Activated naive CD8-positive, alpha-beta T cell treated with anti-CD3 and anti-CD28 coated beads, Interleukin-2, amount 10 ng/mL, durations not matched to agents 7 days and 5 days (primary cell): ENCODE results near the gene CD80. TPM values are rescaled to one million over a fixed set of nuclear protein-coding genes. Genes with fewer than 3 reads are reported as not detected.

Experiments used
- ATAC-seq: fragments of 150-1000 bp; cut with Tn5 transposase; one replicate; pipeline ENCODE4 v1.10.0; 2021; ENCODE audit warnings: low read depth, moderate library complexity
- POLR2A ChIA-PET: fragments of 350-600 bp; sonication (Branson Sonifier 250); formaldehyde crosslinking; loops from one replicate; lab custom pipeline; 2021; ENCODE audit warnings: antibody characterized with exemption; lab: Charles Lee
- DNase-seq: peaks from one replicate; pipeline ENCODE4 v3.0.0; 2021
- H3K27ac Mint-ChIP-seq: one replicate; pipeline ENCODE4 v1.8.0; 2022; ENCODE audit warnings: mild to moderate bottlenecking, mixed read lengths
- H3K27me3 Mint-ChIP-seq: one replicate; pipeline ENCODE4 v1.8.0; 2022; ENCODE audit warnings: mild to moderate bottlenecking, moderate library complexity, mixed read lengths
- H3K36me3 Mint-ChIP-seq: one replicate; pipeline ENCODE4 v1.8.0; 2021; ENCODE audit warnings: mild to moderate bottlenecking, mixed read lengths
- H3K4me1 Mint-ChIP-seq: one replicate; pipeline ENCODE4 v1.8.0; 2021; ENCODE audit warnings: mixed read lengths
- H3K4me3 Mint-ChIP-seq: one replicate; pipeline ENCODE4 v1.8.0; 2022; ENCODE audit warnings: mild to moderate bottlenecking, moderate library complexity, mixed read lengths
- H3K9me3 Mint-ChIP-seq: one replicate; pipeline ENCODE4 v1.8.0; 2021; ENCODE audit warnings: mixed read lengths
- total RNA-seq, 2 experiments: library from RNA; stranded (reverse); gene quantifications; one replicate each; pipeline ENCODE4 v1.2.3, GENCODE V29; 2021

Gene CD80
- total RNA-seq, 2 experiments from 2014 or later = 11.6 to 15.2 TPM

GRCh38 chr3:119497820-119498185 lies 61.6 kb downstream of the CD80 start:
- Mint-ChIP-seq H3K4me1 (peaks cover 17% of the 10 kb centered on the region), H3K36me3 (peaks cover 19% of the 10 kb centered on the region), H3K27me3 (no peaks in the 10 kb centered on the region), H3K4me3 (peak overlapping the region; percentile 99), H3K27ac (peak overlapping the region; percentile 99), H3K9me3 (no peaks in the 10 kb centered on the region)
- DNase-seq = no peak
- POLR2A ChIA-PET = interaction anchor here (0.6 to 5.3 kb wide), 15 partner anchors 10 to 596 kb away, joined by 3 to 56 read pairs (median 5); partner anchors contain the start of genes ARHGAP31, CD80, COX17 and POGLUT1
- no peak for ATAC-seq

GRCh38 chr3:119494597-119494996 lies 64.8 kb downstream of the CD80 start:
- H3K27ac Mint-ChIP-seq = no peak overlapping the region
- POLR2A ChIA-PET = interaction anchor here (1.7 kb wide), 1 partner anchor 31 kb away, joined by 4 read pairs; the partner anchor contains the start of gene TMEM39A
- no peak for ATAC-seq
- no peaks in the 10 kb centered on the region for H3K9me3 Mint-ChIP-seq
- no peaks in the 10 kb centered on the region for H3K27me3 Mint-ChIP-seq
- H3K4me1 Mint-ChIP-seq = peaks cover 5% of the 10 kb centered on the region
- DNase-seq = no peak
- H3K36me3 Mint-ChIP-seq = peaks cover 31% of the 10 kb centered on the region
- no peak overlapping the region for H3K4me3 Mint-ChIP-seq

- peaks cover 5% of the 10 kb centered on the region for H3K4me1 Mint-ChIP-seq
- POLR2A ChIA-PET = no interaction called here
- H3K36me3 Mint-ChIP-seq = peaks cover 29% of the 10 kb centered on the region
- no peaks in the 10 kb centered on the region for H3K9me3 Mint-ChIP-seq
- no peaks in the 10 kb centered on the region for H3K27me3 Mint-ChIP-seq
- no peak overlapping the region for H3K27ac Mint-ChIP-seq
- DNase-seq (no peak), ATAC-seq (no peak)
- no peak overlapping the region for H3K4me3 Mint-ChIP-seq
These were observed 66.6 kb downstream of the CD80 start for GRCh38 chr3:119492810-119493209.

- no peaks in the 10 kb centered on the region for H3K27me3 Mint-ChIP-seq
- POLR2A ChIA-PET = no interaction called here
- ATAC-seq (no peak), DNase-seq (no peak)
- no peaks in the 10 kb centered on the region for H3K9me3 Mint-ChIP-seq
- no peak overlapping the region for H3K27ac Mint-ChIP-seq
- H3K36me3 Mint-ChIP-seq = peaks cover 29% of the 10 kb centered on the region
- peaks cover 1% of the 10 kb centered on the region for H3K4me1 Mint-ChIP-seq
- no peak overlapping the region for H3K4me3 Mint-ChIP-seq
These were observed 67.3 kb downstream of the CD80 start for GRCh38 chr3:119492128-119492527.

- H3K36me3 Mint-ChIP-seq = peaks cover 31% of the 10 kb centered on the region
These were observed 69.3 kb downstream of the CD80 start for GRCh38 chr3:119490153-119490552.

GRCh38 chr3:119485563-119485962 lies 73.9 kb downstream of the CD80 start:
- no peak for ATAC-seq
- Mint-ChIP-seq H3K27ac (no peak overlapping the region), H3K9me3 (no peaks in the 10 kb centered on the region), H3K36me3 (peaks cover 13% of the 10 kb centered on the region), H3K4me3 (no peak overlapping the region), H3K27me3 (no peaks in the 10 kb centered on the region), H3K4me1 (peaks cover under 1% of the 10 kb centered on the region)
- POLR2A ChIA-PET = no interaction called here
- no peak for DNase-seq

More at GRCh38 chr3:119490153-119490552, 69.3 kb downstream of the CD80 start:
- Mint-ChIP-seq H3K4me1 (peaks cover 1% of the 10 kb centered on the region), H3K9me3 (no peaks in the 10 kb centered on the region), H3K4me3 (no peak overlapping the region), H3K27ac (no peak overlapping the region), H3K27me3 (no peaks in the 10 kb centered on the region)
- DNase-seq (no peak), ATAC-seq (no peak)
- POLR2A ChIA-PET = no interaction called here

GRCh38 chr3:119483101-119483500 lies 76.3 kb downstream of the CD80 start:
- Mint-ChIP-seq H3K4me3 (no peak overlapping the region), H3K9me3 (no peaks in the 10 kb centered on the region), H3K27ac (no peak overlapping the region), H3K36me3 (peaks cover 18% of the 10 kb centered on the region), H3K4me1 (peaks cover 1% of the 10 kb centered on the region), H3K27me3 (no peaks in the 10 kb centered on the region)
- DNase-seq = no peak
- ATAC-seq = no peak
- POLR2A ChIA-PET = no interaction called here

GRCh38 chr3:119481079-119481478 lies 78.3 kb downstream of the CD80 start:
- Mint-ChIP-seq H3K4me1 (peaks cover 3% of the 10 kb centered on the region), H3K36me3 (peaks cover 23% of the 10 kb centered on the region), H3K27ac (no peak overlapping the region), H3K9me3 (no peaks in the 10 kb centered on the region), H3K27me3 (no peaks in the 10 kb centered on the region), H3K4me3 (no peak overlapping the region)
- DNase-seq (no peak), ATAC-seq (no peak)
- POLR2A ChIA-PET = interaction anchor here (0.5 kb wide), 1 partner anchor 18 kb away, joined by 5 read pairs; the partner anchor contains the start of gene TIMMDC1

Other genes with a start within 250 kb of the CD80 start
- gene TMEM39A, start 96.0 kb downstream of the CD80 start, total RNA-seq = 10 to 100 TPM; 29.8 to 35.0 TPM
- gene POGLUT1, start 90.7 kb downstream of the CD80 start, total RNA-seq = 10 to 100 TPM; 25.1 to 27.0 TPM
- 10 to 100 TPM; 72.9 to 76.0 TPM for gene TIMMDC1, start 61.1 kb downstream of the CD80 start, total RNA-seq
- 1 to 10 TPM; 4.5 to 5.9 TPM for gene ADPRH, start 19.9 kb upstream of the CD80 start, total RNA-seq
- under 1 TPM in 1 of 2 experiments, not detected in 1; 0.19 TPM for gene PLA1A, start 38.3 kb upstream of the CD80 start, total RNA-seq
- 1 to 10 TPM; 3.4 to 4.5 TPM for gene POPDC2, start 101.0 kb upstream of the CD80 start, total RNA-seq
- gene COX17, start 117.8 kb upstream of the CD80 start, total RNA-seq = 10 to 100 TPM; 55.7 to 59.9 TPM
- gene CFAP91, start 143.4 kb upstream of the CD80 start, total RNA-seq = under 1 TPM; 0.11 to 0.94 TPM
- gene NR1I2, start 222.5 kb upstream of the CD80 start, total RNA-seq = under 1 TPM; 0.28 to 0.33 TPM